SK-N-MC (cell line): ENCODE data around the gene SRR.

Experiments used
- EZH2 ChIP-seq: fragments of 200-600 bp; sonication (generic); IDR thresholded peaks from one replicate; pipeline ENCODE4 v1.6.1; 2017; ENCODE audit warnings: antibody characterized with exemption
- FOXP2 ChIP-seq: optimal IDR thresholded peaks from 2 replicates; pipeline ENCODE3; 2011; ENCODE audit warnings: mild to moderate bottlenecking, moderate library complexity; ENCODE audit not compliant: insufficient read depth; ENCODE audit errors: extremely low read length, control extremely low read depth
- POLR2AphosphoS5 ChIP-seq: IDR thresholded peaks from 2 replicates; pipeline ENCODE4 v1.6.1; 2012; ENCODE audit warnings: mild to moderate bottlenecking, low read depth, low read length, borderline replicate concordance

- TF ChIP-seq EZH2 (no peak), POLR2AphosphoS5 (no peak), FOXP2 (no peak)
Measured at GRCh38 chr17:2304931-2305330, 1.2 kb downstream of the SRR start.
